ENCODE measurements around the gene GDAP1L1.
A peak's percentile ranks its signal among the peaks of the same experiment; 100 is the strongest.

GDAP1L1 gene

GRCh38 chr20:44247131-44247571 lies at the start of gene GDAP1L1:
TSS of gene GDAP1L1 (plus strand) at chr20:44247308. CDS start at chr20:44247335, 27 bp downstream.
- no peak for DNase-seq (ENCODE audit: extremely low read depth, low read depth)
- H3K4me3 ChIP-seq (replicated peaks; ENCODE audit: low read depth, low read length): no peak within 1 kb of the TSS
- no peak for TF ChIP-seq CTCF (IDR thresholded peaks at IDR 0.05; ENCODE audit: low read depth, low read length, missing control alignments)

GRCh38 chr20:44198872-44199271 lies 48.2 kb upstream of the GDAP1L1 start:
- DNase-seq (ENCODE audit: extremely low read depth, low read depth): no peak
- no peak overlapping the region for H3K4me3 ChIP-seq (replicated peaks; ENCODE audit: low read depth, low read length)
- TF ChIP-seq CTCF (IDR thresholded peaks at IDR 0.05; ENCODE audit: low read depth, low read length, missing control alignments): no peak

- no peak for TF ChIP-seq CTCF (IDR thresholded peaks at IDR 0.05; ENCODE audit: low read depth, low read length, missing control alignments)
- no peak for DNase-seq (ENCODE audit: extremely low read depth, low read depth)
- no peak overlapping the region for H3K4me3 ChIP-seq (replicated peaks; ENCODE audit: low read depth, low read length)
These were observed 47.2 kb upstream of the GDAP1L1 start for GRCh38 chr20:44199877-44200276.

- TF ChIP-seq CTCF (IDR thresholded peaks at IDR 0.05; ENCODE audit: low read depth, low read length, missing control alignments): no peak
- DNase-seq (ENCODE audit: extremely low read depth, low read depth): no peak
- H3K4me3 ChIP-seq (replicated peaks; ENCODE audit: low read depth, low read length): no peak overlapping the region
These were observed 46.7 kb upstream of the GDAP1L1 start for GRCh38 chr20:44200371-44200770.

DNA sequence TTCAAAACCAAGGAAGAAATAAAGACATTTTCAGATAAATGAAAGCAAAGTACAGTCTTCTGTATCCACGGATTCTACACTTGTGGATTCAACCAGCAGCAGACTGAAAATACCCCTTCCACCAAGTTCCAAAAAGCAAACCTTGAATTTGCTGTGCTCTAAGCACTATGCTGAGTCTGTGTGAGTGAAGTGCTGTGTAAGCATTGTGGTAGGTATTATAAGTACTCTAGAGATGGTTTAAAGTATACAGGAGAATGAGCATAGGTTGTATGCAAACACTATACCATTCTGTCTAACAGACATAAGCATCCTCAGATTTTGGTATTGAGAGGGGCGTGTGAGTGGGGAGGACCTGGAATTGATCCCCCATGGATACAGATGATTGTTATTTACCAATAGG lies 46.1 kb upstream of the GDAP1L1 start:
- H3K4me3 ChIP-seq (replicated peaks; ENCODE audit: low read depth, low read length): no peak overlapping the region
- TF ChIP-seq CTCF (IDR thresholded peaks at IDR 0.05; ENCODE audit: low read depth, low read length, missing control alignments): no peak
- DNase-seq (ENCODE audit: extremely low read depth, low read depth): no peak

DNA sequence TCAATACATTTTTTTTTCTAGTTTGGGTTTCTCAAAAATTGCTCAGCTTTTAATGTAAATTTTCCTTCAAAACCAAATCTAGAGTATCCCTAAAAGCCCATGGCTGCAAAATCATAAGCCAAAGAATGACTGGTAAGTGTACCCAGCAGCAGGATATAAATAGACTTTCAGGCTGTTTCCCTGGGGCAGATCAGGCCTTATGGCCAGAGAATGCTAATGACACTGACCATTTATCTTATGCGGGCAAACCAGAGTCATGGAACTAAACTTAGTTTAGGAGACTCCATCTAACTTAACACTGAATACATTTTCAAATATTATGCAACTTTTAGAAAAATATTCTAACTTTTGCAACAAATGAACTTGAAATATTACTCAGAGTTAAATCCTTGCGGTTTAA lies 43.9 kb upstream of the GDAP1L1 start:
- TF ChIP-seq CTCF (IDR thresholded peaks at IDR 0.05; ENCODE audit: low read depth, low read length, missing control alignments): no peak
- H3K4me3 ChIP-seq (replicated peaks; ENCODE audit: low read depth, low read length): no peak overlapping the region

DNA sequence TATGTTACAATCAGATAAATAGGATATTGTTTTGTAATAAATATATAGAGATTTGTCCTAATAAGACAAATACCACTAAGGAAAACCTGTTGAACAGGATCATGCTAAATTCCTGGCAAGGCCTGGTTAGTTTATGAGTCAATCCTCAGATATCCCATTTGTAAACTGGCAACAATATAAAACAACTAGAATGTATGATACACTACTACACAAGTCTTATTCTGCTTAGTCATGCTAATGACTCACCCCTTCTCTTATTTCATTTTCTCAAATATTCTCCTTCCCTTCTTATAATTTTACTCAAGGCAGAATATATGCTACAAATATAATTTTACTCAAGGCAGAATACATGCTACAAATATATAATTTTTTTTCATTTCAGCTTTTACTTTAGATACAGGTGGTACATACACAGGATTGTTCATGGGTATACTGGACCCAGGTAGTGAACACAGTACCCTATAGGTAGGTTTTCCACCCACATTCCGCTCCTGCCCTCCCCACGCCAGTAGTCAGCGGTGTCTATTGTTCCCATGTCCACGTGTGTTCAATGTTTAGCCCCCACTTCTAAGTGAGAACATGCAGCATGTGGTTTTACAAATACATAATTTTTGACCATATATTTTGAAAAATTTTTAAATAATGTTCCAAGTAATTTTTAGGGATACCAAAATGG lies 42.8 kb upstream of the GDAP1L1 start:
- TF ChIP-seq CTCF (IDR thresholded peaks at IDR 0.05; ENCODE audit: low read depth, low read length, missing control alignments): no peak
- H3K4me3 ChIP-seq (replicated peaks; ENCODE audit: low read depth, low read length): no peak overlapping the region
- peak; percentile 83 for DNase-seq (ENCODE audit: extremely low read depth, low read depth)

More for the DNA sequence above, 43.9 kb upstream of the GDAP1L1 start:
- no peak for DNase-seq (ENCODE audit: extremely low read depth, low read depth)
